Measurements from ENCODE around the gene ALKAL2. TPM values are rescaled to one million over a fixed set of nuclear protein-coding genes. Genes with fewer than 3 reads are reported as not detected.
A peak's percentile ranks its signal among the peaks of the same experiment; 100 is the strongest.

The ALKAL2 gene
- polyA plus RNA-seq, 1 donor from 2014 or later, result not detected

DNA sequence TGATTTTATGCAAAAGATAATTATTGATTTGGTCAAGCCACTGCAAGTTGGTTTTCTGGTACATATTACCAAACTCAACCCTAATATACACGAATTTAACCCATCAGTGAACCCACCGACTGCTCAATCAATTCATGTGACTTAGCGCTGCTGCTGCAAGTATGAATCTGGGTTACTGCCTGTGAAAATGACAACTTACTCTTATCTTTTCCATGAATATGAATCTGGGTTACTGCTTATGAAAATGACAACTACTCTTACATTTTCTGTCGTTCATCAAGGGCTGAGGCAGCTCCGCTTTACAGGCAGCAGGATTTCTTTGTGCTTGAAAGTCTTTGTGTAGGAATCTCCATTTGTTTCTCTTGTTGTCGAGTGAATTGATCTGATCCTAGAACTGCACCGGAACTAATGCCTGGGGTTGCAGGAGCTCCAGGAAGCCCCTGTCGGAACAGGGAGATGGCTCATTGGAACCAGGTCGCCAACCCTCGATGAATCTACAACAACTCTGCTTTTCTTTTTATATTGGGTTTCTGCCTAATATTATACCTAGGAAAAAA lies 22.1 kb upstream of the ALKAL2 start:
- Histone ChIP-seq H3K79me2 (replicated peaks; ENCODE audit: insufficient read depth, low read length) (no peaks in the 10 kb centered on the region), H3F3A (ENCODE audit: insufficient read depth, low read length, poor library complexity, severe bottlenecking) (no peaks in the 10 kb centered on the region), H4K20me1 (ENCODE audit: insufficient read depth) (no peaks in the 10 kb centered on the region), H3K9me3 (ENCODE audit: low read length) (no peaks in the 10 kb centered on the region), H2AFZ (ENCODE audit: low read depth, low read length) (peak overlapping the region; percentile 31), H3K9me2 (ENCODE audit: insufficient read depth, low read length) (no peaks in the 10 kb centered on the region), H3K27me3 (ENCODE audit: insufficient read depth, low read depth, low read length) (no peaks in the 10 kb centered on the region), H3K27ac (ENCODE audit: low read length) (peak overlapping the region; percentile 67), H3K9ac (ENCODE audit: low read length) (no peak overlapping the region), H3K4me2 (ENCODE audit: low read length) (no peak overlapping the region), H3K4me3 (ENCODE audit: low read length) (peak overlapping the region; percentile 2), H3K36me3 (ENCODE audit: insufficient read depth, low read length) (no peaks in the 10 kb centered on the region)
- TF ChIP-seq, protein P1, sequence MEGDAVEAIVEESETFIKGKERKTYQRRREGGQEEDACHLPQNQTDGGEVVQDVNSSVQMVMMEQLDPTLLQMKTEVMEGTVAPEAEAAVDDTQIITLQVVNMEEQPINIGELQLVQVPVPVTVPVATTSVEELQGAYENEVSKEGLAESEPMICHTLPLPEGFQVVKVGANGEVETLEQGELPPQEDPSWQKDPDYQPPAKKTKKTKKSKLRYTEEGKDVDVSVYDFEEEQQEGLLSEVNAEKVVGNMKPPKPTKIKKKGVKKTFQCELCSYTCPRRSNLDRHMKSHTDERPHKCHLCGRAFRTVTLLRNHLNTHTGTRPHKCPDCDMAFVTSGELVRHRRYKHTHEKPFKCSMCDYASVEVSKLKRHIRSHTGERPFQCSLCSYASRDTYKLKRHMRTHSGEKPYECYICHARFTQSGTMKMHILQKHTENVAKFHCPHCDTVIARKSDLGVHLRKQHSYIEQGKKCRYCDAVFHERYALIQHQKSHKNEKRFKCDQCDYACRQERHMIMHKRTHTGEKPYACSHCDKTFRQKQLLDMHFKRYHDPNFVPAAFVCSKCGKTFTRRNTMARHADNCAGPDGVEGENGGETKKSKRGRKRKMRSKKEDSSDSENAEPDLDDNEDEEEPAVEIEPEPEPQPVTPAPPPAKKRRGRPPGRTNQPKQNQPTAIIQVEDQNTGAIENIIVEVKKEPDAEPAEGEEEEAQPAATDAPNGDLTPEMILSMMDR (IDR thresholded peaks at IDR 0.05; ENCODE audit: poor library complexity, severe bottlenecking), result no peak
- TF ChIP-seq RAD21 (conservative IDR thresholded peaks at IDR 0.05) (peak; percentile 15), EP300 (conservative IDR thresholded peaks at IDR 0.05; ENCODE audit: poor library complexity, severe bottlenecking) (peak; percentile 66), SMC3 (conservative IDR thresholded peaks at IDR 0.05; ENCODE audit: poor library complexity) (peak; percentile 24)

DNA sequence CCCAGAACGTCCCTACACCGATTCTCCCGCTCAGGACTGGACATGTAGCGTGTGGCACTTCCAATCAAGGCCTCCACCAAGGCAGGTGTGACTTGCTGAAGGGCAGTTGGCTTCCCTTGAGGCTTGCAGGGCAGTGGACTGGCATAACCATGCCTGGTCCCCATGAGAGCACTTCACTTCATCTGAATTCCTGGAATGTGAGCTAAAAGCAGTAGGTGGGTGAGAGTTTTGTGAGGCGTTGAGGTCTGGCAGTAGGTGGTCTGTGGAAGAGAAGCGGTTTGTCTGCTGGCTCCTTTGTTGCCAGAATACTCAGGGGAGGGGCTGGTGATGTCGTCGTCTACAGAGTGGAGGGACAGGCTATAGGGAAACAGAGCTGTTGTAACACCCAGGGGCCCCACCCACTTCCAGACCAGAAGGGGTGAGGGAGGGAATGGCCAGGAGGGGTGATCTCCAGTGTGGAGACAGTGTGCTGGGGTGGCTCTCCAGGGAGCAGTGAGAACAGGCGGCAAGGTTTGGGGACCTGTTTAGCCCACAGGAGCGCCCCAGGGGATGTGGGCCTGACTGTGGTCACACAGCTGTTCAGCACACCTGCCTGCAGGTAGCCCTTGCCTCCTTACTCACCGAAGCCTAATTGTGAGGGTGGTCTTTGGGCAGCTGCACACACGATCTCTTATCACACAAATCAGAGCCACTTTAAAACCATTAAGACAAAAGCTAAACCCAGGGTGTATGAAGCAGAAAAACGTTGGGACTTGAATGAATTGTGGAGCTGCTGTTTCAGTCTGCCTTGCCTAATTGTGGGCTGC lies 21.5 kb upstream of the ALKAL2 start:
- Histone ChIP-seq H3K9ac (ENCODE audit: low read length) (no peak overlapping the region), H3K9me3 (ENCODE audit: low read length) (no peaks in the 10 kb centered on the region), H3K79me2 (replicated peaks; ENCODE audit: insufficient read depth, low read length) (no peaks in the 10 kb centered on the region), H3F3A (ENCODE audit: insufficient read depth, low read length, poor library complexity, severe bottlenecking) (no peaks in the 10 kb centered on the region), H2AFZ (ENCODE audit: low read depth, low read length) (no peak overlapping the region), H3K27me3 (ENCODE audit: insufficient read depth, low read depth, low read length) (no peaks in the 10 kb centered on the region), H3K9me2 (ENCODE audit: insufficient read depth, low read length) (no peaks in the 10 kb centered on the region), H4K20me1 (ENCODE audit: insufficient read depth) (no peaks in the 10 kb centered on the region), H3K4me3 (ENCODE audit: low read length) (no peak overlapping the region), H3K4me2 (ENCODE audit: low read length) (no peak overlapping the region), H3K36me3 (ENCODE audit: insufficient read depth, low read length) (no peaks in the 10 kb centered on the region), H3K27ac (ENCODE audit: low read length) (peak overlapping the region; percentile 67)
- TF ChIP-seq EZH2 (IDR thresholded peaks at IDR 0.05; ENCODE audit: borderline replicate concordance, insufficient read depth, low read length, poor library complexity, severe bottlenecking) (no peak), TAF1 (IDR thresholded peaks at IDR 0.05; ENCODE audit: low read depth) (no peak), POLR2AphosphoS5 (IDR thresholded peaks at IDR 0.05) (no peak), SMC3 (conservative IDR thresholded peaks at IDR 0.05; ENCODE audit: poor library complexity) (no peak), MXI1 (conservative IDR thresholded peaks at IDR 0.05; ENCODE audit: poor library complexity, severe bottlenecking) (no peak), EP300 (conservative IDR thresholded peaks at IDR 0.05; ENCODE audit: poor library complexity, severe bottlenecking) (no peak), RAD21 (conservative IDR thresholded peaks at IDR 0.05) (no peak)
- TF ChIP-seq, protein P1 (IDR thresholded peaks at IDR 0.05; ENCODE audit: poor library complexity, severe bottlenecking), result no peak
- TF ChIP-seq, protein P2, sequence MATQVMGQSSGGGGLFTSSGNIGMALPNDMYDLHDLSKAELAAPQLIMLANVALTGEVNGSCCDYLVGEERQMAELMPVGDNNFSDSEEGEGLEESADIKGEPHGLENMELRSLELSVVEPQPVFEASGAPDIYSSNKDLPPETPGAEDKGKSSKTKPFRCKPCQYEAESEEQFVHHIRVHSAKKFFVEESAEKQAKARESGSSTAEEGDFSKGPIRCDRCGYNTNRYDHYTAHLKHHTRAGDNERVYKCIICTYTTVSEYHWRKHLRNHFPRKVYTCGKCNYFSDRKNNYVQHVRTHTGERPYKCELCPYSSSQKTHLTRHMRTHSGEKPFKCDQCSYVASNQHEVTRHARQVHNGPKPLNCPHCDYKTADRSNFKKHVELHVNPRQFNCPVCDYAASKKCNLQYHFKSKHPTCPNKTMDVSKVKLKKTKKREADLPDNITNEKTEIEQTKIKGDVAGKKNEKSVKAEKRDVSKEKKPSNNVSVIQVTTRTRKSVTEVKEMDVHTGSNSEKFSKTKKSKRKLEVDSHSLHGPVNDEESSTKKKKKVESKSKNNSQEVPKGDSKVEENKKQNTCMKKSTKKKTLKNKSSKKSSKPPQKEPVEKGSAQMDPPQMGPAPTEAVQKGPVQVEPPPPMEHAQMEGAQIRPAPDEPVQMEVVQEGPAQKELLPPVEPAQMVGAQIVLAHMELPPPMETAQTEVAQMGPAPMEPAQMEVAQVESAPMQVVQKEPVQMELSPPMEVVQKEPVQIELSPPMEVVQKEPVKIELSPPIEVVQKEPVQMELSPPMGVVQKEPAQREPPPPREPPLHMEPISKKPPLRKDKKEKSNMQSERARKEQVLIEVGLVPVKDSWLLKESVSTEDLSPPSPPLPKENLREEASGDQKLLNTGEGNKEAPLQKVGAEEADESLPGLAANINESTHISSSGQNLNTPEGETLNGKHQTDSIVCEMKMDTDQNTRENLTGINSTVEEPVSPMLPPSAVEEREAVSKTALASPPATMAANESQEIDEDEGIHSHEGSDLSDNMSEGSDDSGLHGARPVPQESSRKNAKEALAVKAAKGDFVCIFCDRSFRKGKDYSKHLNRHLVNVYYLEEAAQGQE (IDR thresholded peaks at IDR 0.05; ENCODE audit: borderline replicate concordance), result no peak
